ENCODE data around the gene SBNO2. TPM values are rescaled to one million over a fixed set of nuclear protein-coding genes. Genes with fewer than 3 reads are reported as not detected.

SBNO2 gene
- total RNA-seq, 1 donor from 2014 or later = 3.3 TPM

GRCh38 chr19:1067341-1067957, 106.6 kb downstream of the SBNO2 start:
- H3K9ac ChIP-seq = no peak overlapping the region
- H3K36me3 ChIP-seq = no peaks in the 10 kb centered on the region
- H3K4me2 ChIP-seq = peak overlapping the region; percentile 89
- H3K4me1 ChIP-seq = peaks cover 12% of the 10 kb centered on the region
- no peak for DNase-seq (ENCODE audit: low spot score)
- H3K79me2 ChIP-seq (ENCODE audit: low read depth) = no peaks in the 10 kb centered on the region
- peaks cover 43% of the 10 kb centered on the region for H3F3A ChIP-seq (ENCODE audit: low read depth)
- no peak overlapping the region for H3K27ac ChIP-seq
- TF ChIP-seq EZH2 (IDR thresholded peaks at IDR 0.05) = peak; percentile 70
- peak; percentile 56 for TF ChIP-seq EZH2phosphoT487 (IDR thresholded peaks at IDR 0.05)
- TF ChIP-seq, protein P1, sequence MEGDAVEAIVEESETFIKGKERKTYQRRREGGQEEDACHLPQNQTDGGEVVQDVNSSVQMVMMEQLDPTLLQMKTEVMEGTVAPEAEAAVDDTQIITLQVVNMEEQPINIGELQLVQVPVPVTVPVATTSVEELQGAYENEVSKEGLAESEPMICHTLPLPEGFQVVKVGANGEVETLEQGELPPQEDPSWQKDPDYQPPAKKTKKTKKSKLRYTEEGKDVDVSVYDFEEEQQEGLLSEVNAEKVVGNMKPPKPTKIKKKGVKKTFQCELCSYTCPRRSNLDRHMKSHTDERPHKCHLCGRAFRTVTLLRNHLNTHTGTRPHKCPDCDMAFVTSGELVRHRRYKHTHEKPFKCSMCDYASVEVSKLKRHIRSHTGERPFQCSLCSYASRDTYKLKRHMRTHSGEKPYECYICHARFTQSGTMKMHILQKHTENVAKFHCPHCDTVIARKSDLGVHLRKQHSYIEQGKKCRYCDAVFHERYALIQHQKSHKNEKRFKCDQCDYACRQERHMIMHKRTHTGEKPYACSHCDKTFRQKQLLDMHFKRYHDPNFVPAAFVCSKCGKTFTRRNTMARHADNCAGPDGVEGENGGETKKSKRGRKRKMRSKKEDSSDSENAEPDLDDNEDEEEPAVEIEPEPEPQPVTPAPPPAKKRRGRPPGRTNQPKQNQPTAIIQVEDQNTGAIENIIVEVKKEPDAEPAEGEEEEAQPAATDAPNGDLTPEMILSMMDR (IDR thresholded peaks at IDR 0.05) = no peak
- peaks cover 92% of the 10 kb centered on the region for H3K27me3 ChIP-seq
- no peak overlapping the region for H2AFZ ChIP-seq (replicated peaks)
- H3K9me3 Mint-ChIP-seq = peaks cover 3% of the 10 kb centered on the region
- no peaks in the 10 kb centered on the region for H3K36me3 Mint-ChIP-seq
- H3K4me3 Mint-ChIP-seq = peak overlapping the region; percentile 75
- H4K20me1 ChIP-seq (ENCODE audit: low read depth) = peaks cover 24% of the 10 kb centered on the region
- H3K4me3 ChIP-seq = peak overlapping the region; percentile 48
- no peak overlapping the region for H3K27ac Mint-ChIP-seq
- peaks cover 41% of the 10 kb centered on the region for H3K27me3 Mint-ChIP-seq (ENCODE audit: insufficient read depth, low read depth)
- H3K4me1 Mint-ChIP-seq = peaks cover 12% of the 10 kb centered on the region
- H3K9me3 ChIP-seq (ENCODE audit: low read depth) = no peaks in the 10 kb centered on the region

DNA sequence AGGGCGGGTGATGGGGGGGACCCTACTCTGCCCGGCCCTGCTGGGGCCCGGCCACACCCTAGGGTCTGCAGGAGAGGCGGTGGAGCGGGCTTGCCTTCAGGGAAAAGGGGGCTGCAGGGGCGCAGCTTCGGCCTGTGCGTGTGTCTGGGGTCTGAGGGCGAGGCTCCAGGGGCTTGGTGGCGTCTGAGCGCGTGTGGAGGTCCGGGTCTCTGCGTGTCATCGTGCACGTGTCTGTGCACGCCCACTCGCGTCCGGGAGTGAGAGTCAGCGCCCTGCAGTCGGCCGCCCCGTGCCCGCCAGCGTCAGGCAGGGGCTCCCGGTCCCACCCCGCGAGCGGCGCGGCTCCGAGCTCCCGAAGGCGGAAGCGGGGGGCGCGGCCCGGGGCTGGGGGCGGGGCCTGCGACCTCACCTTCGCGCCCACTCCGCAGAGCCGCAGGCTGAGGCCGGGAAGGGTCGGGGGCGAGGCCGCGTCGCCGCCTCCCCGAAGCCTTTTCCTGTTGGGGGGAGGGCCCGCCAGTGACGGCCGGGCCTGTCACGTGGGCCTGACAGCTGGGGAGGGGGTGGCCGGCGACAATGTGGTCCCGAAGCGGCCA, 107.2 kb downstream of the SBNO2 start, which contains the start of gene ARHGAP45:
TSS of gene ARHGAP45 (plus strand) at position 420 of the 593 bp plus-strand sequence. CDS start 239 bp downstream, outside the sequence.
- no peak within 1 kb of the TSS for H3K27ac ChIP-seq
- no peak within 1 kb of the TSS for H2AFZ ChIP-seq (replicated peaks)
- Mint-ChIP-seq H3K9me3 (peaks cover 2% of the 10 kb centered on the region), H3K36me3 (no peaks in the 10 kb centered on the region), H3K4me1 (peaks cover 12% of the 10 kb centered on the region), H3K27ac (no peak within 1 kb of the TSS), H3K4me3 (peak within 1 kb of the TSS; percentile 75), H3K27me3 (ENCODE audit: insufficient read depth, low read depth) (peaks cover 37% of the 10 kb centered on the region)
- no peaks in the 10 kb centered on the region for H3K79me2 ChIP-seq (ENCODE audit: low read depth)
- no peaks in the 10 kb centered on the region for H3K36me3 ChIP-seq
- H4K20me1 ChIP-seq (ENCODE audit: low read depth) = peaks cover 21% of the 10 kb centered on the region
- TF ChIP-seq, protein P1 (IDR thresholded peaks at IDR 0.05) = no peak
- TF ChIP-seq EZH2phosphoT487 (IDR thresholded peaks at IDR 0.05) = no peak
- no peak for TF ChIP-seq EZH2 (IDR thresholded peaks at IDR 0.05)
- peaks cover 37% of the 10 kb centered on the region for H3F3A ChIP-seq (ENCODE audit: low read depth)
- H3K9me3 ChIP-seq (ENCODE audit: low read depth) = no peaks in the 10 kb centered on the region
- H3K4me1 ChIP-seq = peaks cover 12% of the 10 kb centered on the region
- H3K9ac ChIP-seq = no peak within 1 kb of the TSS
- DNase-seq (ENCODE audit: low spot score) = peak; percentile 52
- H3K4me3 ChIP-seq = peak within 1 kb of the TSS; percentile 48
- peak within 1 kb of the TSS; percentile 89 for H3K4me2 ChIP-seq
- H3K27me3 ChIP-seq = peaks cover 86% of the 10 kb centered on the region

DNA sequence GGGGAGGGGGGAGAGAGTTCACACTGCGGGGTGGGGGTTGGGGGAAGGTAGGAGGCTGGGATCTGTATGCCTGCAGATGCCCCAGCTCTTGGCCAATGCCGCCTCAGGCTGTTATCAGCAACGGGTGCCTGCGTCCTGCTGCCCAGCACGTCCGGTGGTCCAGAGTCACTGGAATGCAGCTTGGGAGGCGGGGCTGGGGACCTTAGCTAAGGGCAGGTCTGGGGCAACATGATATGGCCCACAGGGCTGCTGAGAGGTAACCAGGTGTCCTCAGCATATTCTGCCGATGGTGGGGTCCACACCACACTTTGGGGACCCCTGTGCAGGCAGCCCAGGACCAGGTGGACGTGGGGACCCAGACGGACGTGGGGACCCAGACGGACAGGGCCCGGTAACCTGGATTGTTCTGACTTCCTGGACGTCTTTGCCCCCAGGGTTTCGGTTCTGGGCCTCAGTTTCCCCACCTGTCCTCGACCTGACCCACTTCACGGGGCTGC, 107.8 kb downstream of the SBNO2 start:
- Histone ChIP-seq H3K27me3 (peaks cover 80% of the 10 kb centered on the region), H3K4me1 (peaks cover 12% of the 10 kb centered on the region), H2AFZ (replicated peaks) (no peak overlapping the region), H4K20me1 (ENCODE audit: low read depth) (peaks cover 16% of the 10 kb centered on the region), H3K36me3 (no peaks in the 10 kb centered on the region), H3K9ac (no peak overlapping the region), H3K9me3 (ENCODE audit: low read depth) (no peaks in the 10 kb centered on the region), H3F3A (ENCODE audit: low read depth) (peaks cover 31% of the 10 kb centered on the region), H3K4me2 (peak overlapping the region; percentile 89), H3K79me2 (ENCODE audit: low read depth) (no peaks in the 10 kb centered on the region), H3K4me3 (peak overlapping the region; percentile 48), H3K27ac (no peak overlapping the region)
- TF ChIP-seq EZH2phosphoT487 (IDR thresholded peaks at IDR 0.05) = no peak
- TF ChIP-seq EZH2 (IDR thresholded peaks at IDR 0.05) = no peak
- TF ChIP-seq, protein P1 (IDR thresholded peaks at IDR 0.05) = no peak
- peaks cover 34% of the 10 kb centered on the region for H3K27me3 Mint-ChIP-seq (ENCODE audit: insufficient read depth, low read depth)
- H3K27ac Mint-ChIP-seq = no peak overlapping the region
- H3K4me1 Mint-ChIP-seq = peaks cover 9% of the 10 kb centered on the region
- no peaks in the 10 kb centered on the region for H3K9me3 Mint-ChIP-seq
- H3K4me3 Mint-ChIP-seq = no peak overlapping the region
- DNase-seq (ENCODE audit: low spot score) = peak; percentile 44
- no peaks in the 10 kb centered on the region for H3K36me3 Mint-ChIP-seq

All from neural progenitor cell (in vitro differentiated cells).